WI38 (cell line): ENCODE measurements around the gene ME3.

Source experiments
- H3K4me3 ChIP-seq: 2 replicates; pipeline ENCODE4 v1.5.1; 2011; ENCODE audit warnings: low read depth, mild to moderate bottlenecking, control low read depth, low read length
- CTCF ChIP-seq: IDR thresholded peaks from 2 replicates; pipeline ENCODE4 v1.5.1; 2012; ENCODE audit warnings: low read depth, mild to moderate bottlenecking, control low read depth, low read length

ME3 gene

GRCh38 chr11:86587264-86588193 lies 84.9 kb downstream of the ME3 start:
- no peak overlapping the region for H3K4me3 ChIP-seq
- no peak for TF ChIP-seq CTCF

- no peak for TF ChIP-seq CTCF
- H3K4me3 ChIP-seq = no peak overlapping the region
Observed at GRCh38 chr11:86586307-86586706, 86.1 kb downstream of the ME3 start.

- TF ChIP-seq CTCF = no peak
- H3K4me3 ChIP-seq = no peak overlapping the region
Observed at GRCh38 chr11:86582898-86583297, 89.5 kb downstream of the ME3 start.

GRCh38 chr11:86580535-86580934 lies 91.9 kb downstream of the ME3 start:
- no peak for TF ChIP-seq CTCF
- H3K4me3 ChIP-seq = no peak overlapping the region

GRCh38 chr11:86579406-86579731 lies 93.0 kb downstream of the ME3 start:
- H3K4me3 ChIP-seq = no peak overlapping the region
- TF ChIP-seq CTCF = no peak

GRCh38 chr11:86578727-86579405 lies 93.5 kb downstream of the ME3 start:
- H3K4me3 ChIP-seq = no peak overlapping the region
- TF ChIP-seq CTCF = no peak
